Erythroblast (primary cell): ENCODE results near the gene COPE.

Experiments used
- GATA1 ChIP-seq: IDR thresholded peaks from 2 replicates; pipeline ENCODE4 v1.6.1; 2011; ENCODE audit warnings: low read depth, mild to moderate bottlenecking, control low read depth, low read length, moderate library complexity
- POLR2A ChIP-seq: IDR thresholded peaks from 2 replicates; pipeline ENCODE4 v1.6.1; 2011; ENCODE audit warnings: mild to moderate bottlenecking, low read length

DNA sequence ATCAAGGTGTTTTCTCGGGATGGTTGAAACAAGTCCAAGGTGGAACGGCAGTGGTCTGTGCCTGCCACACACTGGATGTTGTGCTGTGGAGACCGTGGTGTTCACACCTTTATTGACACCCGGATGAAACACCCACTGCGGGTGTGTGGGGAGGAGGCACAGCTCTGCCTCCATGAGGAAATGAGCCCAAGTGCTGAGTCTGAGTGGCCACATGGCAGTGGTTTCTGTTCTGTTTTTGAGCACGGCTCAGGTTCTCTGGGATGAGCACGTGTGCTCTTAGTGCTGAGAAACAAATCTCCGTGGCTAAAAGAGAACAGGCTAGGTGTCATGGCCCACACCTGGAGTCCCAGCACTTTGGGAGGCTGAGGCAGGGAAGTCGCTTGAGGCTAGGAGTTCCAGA lies 58.0 kb downstream of the COPE start:
- TF ChIP-seq POLR2A (no peak), GATA1 (no peak)
